Neural crest cell (in vitro differentiated cells): ENCODE results near the gene CCDC80. TPM values are rescaled to one million over a fixed set of nuclear protein-coding genes. Genes with fewer than 3 reads are reported as not detected.

Experiments
- DNase-seq: peaks from one replicate; pipeline ENCODE4 v3.0.0; 2021; ENCODE audit warnings: low read depth, mixed read lengths, low spot score
- H3K27ac Mint-ChIP-seq: one replicate; pipeline ENCODE4 v1.8.0; 2021; ENCODE audit warnings: mild to moderate bottlenecking, mixed read lengths; ENCODE audit not compliant: unreplicated experiment
- H3K27me3 Mint-ChIP-seq: 2 replicates; pipeline ENCODE4 v1.8.0; 2021; ENCODE audit warnings: low read depth, mild to moderate bottlenecking, mixed read lengths
- H3K36me3 Mint-ChIP-seq: 2 replicates; pipeline ENCODE4 v1.8.0; 2021; ENCODE audit warnings: low read depth, mild to moderate bottlenecking, mixed read lengths
- H3K4me1 Mint-ChIP-seq: 2 replicates; pipeline ENCODE4 v1.8.0; 2021; ENCODE audit warnings: mixed read lengths
- H3K4me3 Mint-ChIP-seq: one replicate; pipeline ENCODE4 v1.8.0; 2021; ENCODE audit warnings: mild to moderate bottlenecking, mixed read lengths
- H3K9me3 Mint-ChIP-seq: 2 replicates; pipeline ENCODE4 v1.8.0; 2021; ENCODE audit warnings: mixed read lengths
- total RNA-seq: library from RNA; stranded (reverse); gene quantifications from 2 replicates; pipeline ENCODE4 v1.2.1, GENCODE V29; 2021
- TF ChIP-seq, protein P1 (sequence below): fragments of 200-600 bp; sonication (generic); conservative IDR thresholded peaks from 2 replicates; pipeline ENCODE4 v1.5.0; 2021; ENCODE audit warnings: antibody characterized with exemption, mild to moderate bottlenecking

Gene CCDC80
- total RNA-seq, 1 donor from 2014 or later = 42.1 TPM

DNA sequence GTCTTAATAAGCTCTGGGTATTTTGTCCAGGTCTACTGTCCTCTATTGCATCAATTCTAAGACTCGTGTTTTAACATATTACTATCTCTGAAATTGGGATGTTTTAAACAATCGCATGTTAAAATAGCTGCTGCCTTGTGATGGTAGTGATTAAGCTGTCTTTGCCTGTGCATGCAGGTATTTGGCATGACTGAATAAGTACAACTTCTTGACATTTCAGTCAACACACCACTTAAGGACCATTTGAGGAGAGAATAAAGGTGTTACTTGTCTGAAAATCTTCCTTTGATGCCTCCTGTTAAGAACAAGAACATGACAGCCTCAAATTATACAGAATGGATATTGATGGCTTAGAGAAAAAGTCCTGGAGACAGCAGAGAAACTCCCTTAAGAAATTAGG lies 46.1 kb downstream of the CCDC80 start:
- Mint-ChIP-seq H3K4me3 (no peak overlapping the region), H3K4me1 (peaks cover 4% of the 10 kb centered on the region), H3K9me3 (peaks cover 3% of the 10 kb centered on the region), H3K27me3 (no peaks in the 10 kb centered on the region), H3K36me3 (peaks cover 31% of the 10 kb centered on the region), H3K27ac (no peak overlapping the region)
- TF ChIP-seq, protein P1, sequence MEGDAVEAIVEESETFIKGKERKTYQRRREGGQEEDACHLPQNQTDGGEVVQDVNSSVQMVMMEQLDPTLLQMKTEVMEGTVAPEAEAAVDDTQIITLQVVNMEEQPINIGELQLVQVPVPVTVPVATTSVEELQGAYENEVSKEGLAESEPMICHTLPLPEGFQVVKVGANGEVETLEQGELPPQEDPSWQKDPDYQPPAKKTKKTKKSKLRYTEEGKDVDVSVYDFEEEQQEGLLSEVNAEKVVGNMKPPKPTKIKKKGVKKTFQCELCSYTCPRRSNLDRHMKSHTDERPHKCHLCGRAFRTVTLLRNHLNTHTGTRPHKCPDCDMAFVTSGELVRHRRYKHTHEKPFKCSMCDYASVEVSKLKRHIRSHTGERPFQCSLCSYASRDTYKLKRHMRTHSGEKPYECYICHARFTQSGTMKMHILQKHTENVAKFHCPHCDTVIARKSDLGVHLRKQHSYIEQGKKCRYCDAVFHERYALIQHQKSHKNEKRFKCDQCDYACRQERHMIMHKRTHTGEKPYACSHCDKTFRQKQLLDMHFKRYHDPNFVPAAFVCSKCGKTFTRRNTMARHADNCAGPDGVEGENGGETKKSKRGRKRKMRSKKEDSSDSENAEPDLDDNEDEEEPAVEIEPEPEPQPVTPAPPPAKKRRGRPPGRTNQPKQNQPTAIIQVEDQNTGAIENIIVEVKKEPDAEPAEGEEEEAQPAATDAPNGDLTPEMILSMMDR = no peak
- DNase-seq = no peak

GRCh38 chr3:112593258-112593657 lies 47.7 kb downstream of the CCDC80 start:
- Mint-ChIP-seq H3K27me3 (no peaks in the 10 kb centered on the region), H3K27ac (no peak overlapping the region), H3K36me3 (peaks cover 38% of the 10 kb centered on the region), H3K4me1 (peaks cover 4% of the 10 kb centered on the region), H3K4me3 (no peak overlapping the region), H3K9me3 (peaks cover 3% of the 10 kb centered on the region)
- no peak for DNase-seq
- TF ChIP-seq, protein P1 = no peak

- no peak for DNase-seq
- Mint-ChIP-seq H3K4me3 (no peak overlapping the region), H3K27me3 (no peaks in the 10 kb centered on the region), H3K4me1 (peaks cover 2% of the 10 kb centered on the region), H3K9me3 (peaks cover under 1% of the 10 kb centered on the region), H3K27ac (no peak overlapping the region), H3K36me3 (peaks cover 23% of the 10 kb centered on the region)
- TF ChIP-seq, protein P1 = no peak
Observed at GRCh38 chr3:112587336-112587735, 53.6 kb downstream of the CCDC80 start.

- TF ChIP-seq, protein P1 = no peak
- Mint-ChIP-seq H3K4me3 (no peak overlapping the region), H3K9me3 (no peaks in the 10 kb centered on the region), H3K27me3 (no peaks in the 10 kb centered on the region), H3K4me1 (no peaks in the 10 kb centered on the region), H3K36me3 (peaks cover 18% of the 10 kb centered on the region), H3K27ac (no peak overlapping the region)
- DNase-seq = no peak
Observed at GRCh38 chr3:112585782-112586181, 55.2 kb downstream of the CCDC80 start.

DNA sequence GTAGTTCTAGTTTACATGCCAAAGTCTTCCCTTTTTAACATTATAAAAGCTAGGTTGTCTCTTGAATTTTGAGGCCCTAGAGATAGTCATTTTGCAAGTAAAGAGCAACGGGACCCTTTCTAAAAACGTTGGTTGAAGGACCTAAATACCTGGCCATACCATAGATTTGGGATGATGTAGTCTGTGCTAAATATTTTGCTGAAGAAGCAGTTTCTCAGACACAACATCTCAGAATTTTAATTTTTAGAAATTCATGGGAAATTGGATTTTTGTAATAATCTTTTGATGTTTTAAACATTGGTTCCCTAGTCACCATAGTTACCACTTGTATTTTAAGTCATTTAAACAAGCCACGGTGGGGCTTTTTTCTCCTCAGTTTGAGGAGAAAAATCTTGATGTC lies 57.8 kb downstream of the CCDC80 start:
- H3K9me3 Mint-ChIP-seq = no peaks in the 10 kb centered on the region
- no peak overlapping the region for H3K4me3 Mint-ChIP-seq
- no peaks in the 10 kb centered on the region for H3K27me3 Mint-ChIP-seq
- no peak for DNase-seq
- no peaks in the 10 kb centered on the region for H3K4me1 Mint-ChIP-seq
- H3K36me3 Mint-ChIP-seq = peaks cover 9% of the 10 kb centered on the region
- TF ChIP-seq, protein P1 = no peak
- H3K27ac Mint-ChIP-seq = no peak overlapping the region
